ENCODE data around the gene EHF. TPM values are rescaled to one million over a fixed set of nuclear protein-coding genes. Genes with fewer than 3 reads are reported as not detected.

The EHF gene
- total and polyA plus RNA-seq, 2 of the 8 experiments (the other 6 are each of a cell fraction or from before 2014, with no cell fraction given), result not detected

DNA sequence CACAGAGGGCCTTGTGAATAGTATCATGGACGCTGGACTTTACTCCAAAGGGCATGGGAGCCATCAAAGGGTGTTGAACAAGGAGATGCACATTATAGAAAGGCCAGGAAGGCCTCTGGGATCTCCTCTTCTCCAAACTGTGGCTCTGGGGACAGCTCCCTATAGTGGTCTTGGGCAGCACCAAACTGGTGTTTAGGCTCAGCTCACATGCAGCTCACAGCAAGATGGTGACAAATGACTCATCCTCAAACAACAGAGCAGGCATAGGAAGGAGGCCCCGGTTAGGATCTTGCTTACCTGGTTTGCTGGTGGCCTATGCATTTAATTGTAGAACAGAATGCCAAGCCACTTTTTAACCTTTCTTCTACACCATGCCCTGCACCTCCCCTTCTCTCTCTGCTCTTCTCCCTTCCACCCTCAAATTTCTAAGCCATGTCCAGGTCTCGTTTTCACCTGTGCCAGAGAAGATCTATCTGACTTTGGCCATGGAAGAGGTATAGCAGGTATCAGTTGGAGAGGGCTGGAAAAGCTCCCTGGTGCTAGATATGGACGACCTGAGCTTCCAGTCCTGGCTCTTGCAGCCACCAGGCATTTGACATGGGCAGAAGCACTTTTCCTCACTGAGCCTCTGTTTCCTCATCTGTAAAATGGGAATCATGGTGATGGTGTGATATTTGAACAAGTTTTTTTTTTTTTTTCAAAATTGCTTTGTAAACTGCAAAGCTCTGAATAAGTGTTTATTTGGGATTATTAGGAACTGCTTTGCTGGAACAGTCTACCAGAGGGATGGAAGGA lies 14.4 kb upstream of the EHF start:
- POLR2A ChIA-PET (ENCODE audit: partially characterized antibody), result no interaction called here
- no peak for TF ChIP-seq SIRT6 (IDR thresholded peaks at IDR 0.05; ENCODE audit: low read length)
- no peak for TF ChIP-seq TEAD4 (IDR thresholded peaks at IDR 0.05; ENCODE audit: low read depth, low read length)
- TF ChIP-seq EGR1 (IDR thresholded peaks at IDR 0.05; ENCODE audit: borderline replicate concordance, low read depth, low read length), result no peak
- TF ChIP-seq, protein P1, sequence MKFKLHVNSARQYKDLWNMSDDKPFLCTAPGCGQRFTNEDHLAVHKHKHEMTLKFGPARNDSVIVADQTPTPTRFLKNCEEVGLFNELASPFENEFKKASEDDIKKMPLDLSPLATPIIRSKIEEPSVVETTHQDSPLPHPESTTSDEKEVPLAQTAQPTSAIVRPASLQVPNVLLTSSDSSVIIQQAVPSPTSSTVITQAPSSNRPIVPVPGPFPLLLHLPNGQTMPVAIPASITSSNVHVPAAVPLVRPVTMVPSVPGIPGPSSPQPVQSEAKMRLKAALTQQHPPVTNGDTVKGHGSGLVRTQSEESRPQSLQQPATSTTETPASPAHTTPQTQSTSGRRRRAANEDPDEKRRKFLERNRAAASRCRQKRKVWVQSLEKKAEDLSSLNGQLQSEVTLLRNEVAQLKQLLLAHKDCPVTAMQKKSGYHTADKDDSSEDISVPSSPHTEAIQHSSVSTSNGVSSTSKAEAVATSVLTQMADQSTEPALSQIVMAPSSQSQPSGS (IDR thresholded peaks at IDR 0.05; ENCODE audit: low read length), result no peak
- TF ChIP-seq TAF1 (IDR thresholded peaks at IDR 0.05; ENCODE audit: low read depth, low read length), result no peak
- TF ChIP-seq BACH1 (IDR thresholded peaks at IDR 0.05; ENCODE audit: low read length), result no peak
- TF ChIP-seq CTBP2 (IDR thresholded peaks at IDR 0.05; ENCODE audit: borderline replicate concordance, insufficient read depth, insufficient read length, low read length), result no peak
- no peak for TF ChIP-seq RFX5 (IDR thresholded peaks at IDR 0.05; ENCODE audit: borderline replicate concordance, low read depth, low read length)
- TF ChIP-seq, protein P2, sequence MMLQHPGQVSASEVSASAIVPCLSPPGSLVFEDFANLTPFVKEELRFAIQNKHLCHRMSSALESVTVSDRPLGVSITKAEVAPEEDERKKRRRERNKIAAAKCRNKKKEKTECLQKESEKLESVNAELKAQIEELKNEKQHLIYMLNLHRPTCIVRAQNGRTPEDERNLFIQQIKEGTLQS (IDR thresholded peaks at IDR 0.05; ENCODE audit: insufficient read depth, low read depth, low read length), result no peak
- TF ChIP-seq KDM4A (IDR thresholded peaks at IDR 0.05; ENCODE audit: low read depth, low read length, severe bottlenecking), result no peak
- no peak for TF ChIP-seq KDM1A (IDR thresholded peaks at IDR 0.05; ENCODE audit: borderline replicate concordance, low read length)

More for the DNA sequence above, 14.4 kb upstream of the EHF start:
- no peak overlapping the region for H3K18ac ChIP-seq (ENCODE audit: extremely low read depth, low read length)
- H4K5ac ChIP-seq (ENCODE audit: insufficient read length, low read depth, low read length), result no peak overlapping the region
- H2BK20ac ChIP-seq (ENCODE audit: low read length), result no peak overlapping the region
- no peak overlapping the region for H3K27ac ChIP-seq (ENCODE audit: low read depth, low read length)
- no peak for FAIRE-seq
- no peak overlapping the region for H2BK120ac ChIP-seq (replicated peaks; ENCODE audit: low read depth, low read length)
- no peaks in the 10 kb centered on the region for H3K23me2 ChIP-seq (ENCODE audit: low read depth, low read length)
- no peaks in the 10 kb centered on the region for H3K9me3 ChIP-seq (ENCODE audit: insufficient read depth in 2 of 2, low read depth in 1 of 2, low read length in 1 of 2)
- no peak overlapping the region for H2BK5ac ChIP-seq (ENCODE audit: low read depth, low read length)
- no peak overlapping the region for H3K14ac ChIP-seq (ENCODE audit: insufficient read length)
- no peak for DNase-seq (ENCODE audit: low read depth in 1 of 2, low spot score in 2 of 2)
- H4K91ac ChIP-seq (replicated peaks; ENCODE audit: insufficient read length, low read length), result no peak overlapping the region
- no peaks in the 10 kb centered on the region for H3K79me2 ChIP-seq (ENCODE audit: control insufficient read depth in 1 of 2, insufficient read depth in 2 of 2, low read length in 2 of 2)
- no peaks in the 10 kb centered on the region for H3K4me1 ChIP-seq (replicated peaks in 1 of 4; ENCODE audit: control insufficient read depth in 3 of 4, insufficient read depth in 4 of 4, low read length in 3 of 4)
- no peak overlapping the region for H4K8ac ChIP-seq (ENCODE audit: extremely low read depth, insufficient read depth, low read length)
- H3K36me3 ChIP-seq (ENCODE audit: control insufficient read depth in 2 of 4, insufficient read depth in 4 of 4, low read length in 3 of 4), result no peaks in the 10 kb centered on the region
- H3K27me3 ChIP-seq (replicated peaks in 1 of 4; ENCODE audit: control insufficient read depth in 3 of 4, extremely low read depth in 1 of 4, insufficient read depth in 3 of 4, low read length in 3 of 4), result no peaks in the 10 kb centered on the region
- 0 out of 2 replicates have a peak overlapping the region, but pooled peaks have one; percentile 37 for H2AFZ ChIP-seq (ENCODE audit: low read length)
- no peak overlapping the region for H3K9ac ChIP-seq (replicated peaks in 1 of 4; ENCODE audit: extremely low read depth in 1 of 4, low read depth in 3 of 4, low read length in 3 of 4)
- CTCF ChIA-PET (ENCODE audit: partially characterized antibody), result interaction anchor here (0.6 to 2.4 kb wide), 2 partner anchors 186 to 660 kb away, joined by 3 to 5 read pairs; no protein-coding TSS in a partner anchor
- no peak overlapping the region for H3K23ac ChIP-seq (ENCODE audit: insufficient read length)
- H2BK15ac ChIP-seq (ENCODE audit: low read length), result no peak overlapping the region
- no peak overlapping the region for H3K56ac ChIP-seq (replicated peaks; ENCODE audit: insufficient read length, low read depth, low read length)
- no peak overlapping the region for H3K4me2 ChIP-seq (ENCODE audit: insufficient read depth in 1 of 2, low read depth in 2 of 2, low read length in 2 of 2)
- WGBS, 2 experiments (ENCODE audit: extremely low coverage in 1 of 2, insufficient coverage in 1 of 2, insufficient read length in 1 of 2, insufficient replicate concordance in 2 of 2, low coverage in 1 of 2, low lambda C conversion rate in 2 of 2, missing lambda C conversion rate in 1 of 2), result 57% methylated on average over 4 of the region's 4 CpGs; no CpG with 5 or more reads in 1 of the 2 experiments
- H4K20me1 ChIP-seq (replicated peaks in 1 of 2; ENCODE audit: control insufficient read depth in 1 of 2, insufficient read depth in 2 of 2, low read length in 2 of 2), result no peaks in the 10 kb centered on the region
- no peak overlapping the region for H2AK5ac ChIP-seq (ENCODE audit: low read depth, low read length)
- H3K79me1 ChIP-seq (ENCODE audit: low read depth, low read length), result no peaks in the 10 kb centered on the region
- H3K4me3 ChIP-seq (ENCODE audit: extremely low read depth in 1 of 4, insufficient read depth in 2 of 4, low read depth in 3 of 4, low read length in 4 of 4), result no peak overlapping the region
- no peak overlapping the region for H2BK12ac ChIP-seq (ENCODE audit: low read depth, low read length)
- H3K4ac ChIP-seq (replicated peaks; ENCODE audit: insufficient read length, low read depth, low read length), result no peak overlapping the region
